Head of caudate nucleus (tissue), 42 donors: ENCODE data around the gene PHKG1.
A peak's percentile ranks its signal among the peaks of the same experiment; 100 is the strongest.
"Not testable (repeated sequence)": the region's sequence is repeated elsewhere in the genome, so short reads cannot be mapped to it uniquely, and the experiment has no call there.

Experiments used
- DNase-seq, 42 donors: peaks; one replicate each; pipeline versions ENCODE4 v3.0.0 to v3.0.0-alpha.2; 2020 to 2021; ENCODE audit warnings: mixed read lengths in 7 of 42
- intact Hi-C: fragments of 100-400 bp; cut with DNase I; formaldehyde crosslinking; loops from one replicate; pipeline ENCODE4 v1.15.0; 2022

Gene PHKG1

GRCh38 chr7:56092789-56093531 is at the start of gene PHKG1:
PHKG1 (minus strand) TSS chr7:56092952; CDS start chr7:56088941, 4,011 bp downstream.
- intact Hi-C loops = no loop called here
- DNase-seq = peak; percentile 54 to 93 (median 80)

DNA sequence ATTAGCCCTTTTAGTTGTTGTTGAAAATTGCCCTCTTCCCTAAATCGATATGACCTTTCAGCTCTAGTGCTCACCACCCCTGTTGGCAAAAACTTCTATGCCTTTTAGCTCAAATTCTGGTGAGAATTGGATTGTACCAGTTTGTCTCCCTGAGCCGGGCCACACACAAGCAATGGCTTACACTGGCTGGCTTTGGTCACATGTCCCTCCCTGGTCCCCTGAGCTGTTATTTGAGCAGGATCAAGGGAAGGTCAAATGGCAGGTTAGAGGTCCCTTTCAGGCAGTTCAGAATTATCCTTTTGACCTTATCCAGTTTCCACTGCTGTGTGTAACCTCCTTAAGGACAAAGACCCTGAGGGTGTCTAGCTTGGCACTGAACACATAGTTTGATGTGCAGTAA is 38.3 kb upstream of the PHKG1 start:
- DNase-seq, intact Hi-C loops: not testable (repeated sequence)

- intact Hi-C loops = no loop called here
- no peak for DNase-seq
Observed at GRCh38 chr7:56127241-56127975, 34.7 kb upstream of the PHKG1 start.

DNA sequence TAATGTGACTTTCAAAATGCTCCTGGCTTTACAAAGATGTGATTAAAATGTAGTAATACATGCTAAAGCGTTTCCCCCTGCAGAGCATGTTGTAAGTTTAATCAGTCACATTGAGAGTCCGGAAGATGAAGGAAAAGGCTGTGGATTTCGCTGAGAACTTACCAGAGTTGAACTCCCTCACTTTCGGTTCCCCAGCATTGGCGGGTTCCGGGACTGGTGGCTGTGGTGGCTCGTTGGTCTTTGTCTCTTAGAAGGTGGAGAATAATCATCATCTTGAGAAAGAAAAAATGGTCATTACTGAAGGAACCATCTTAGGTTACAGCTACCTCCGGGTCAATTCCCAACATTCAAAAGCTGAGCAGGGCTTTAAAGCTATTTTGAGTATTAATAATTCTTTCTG is 33.1 kb upstream of the PHKG1 start:
- intact Hi-C loops = no loop called here

GRCh38 chr7:56124981-56125380 is 32.2 kb upstream of the PHKG1 start:
- intact Hi-C loops = no loop called here
- DNase-seq = no peak

More for the DNA sequence above, 33.1 kb upstream of the PHKG1 start:
- DNase-seq = no peak

- DNase-seq = peak in 30 of 42 donors; percentile 7 to 79 (median 34)
- intact Hi-C loops = no loop called here
Observed at GRCh38 chr7:56121440-56121839, 28.7 kb upstream of the PHKG1 start.

DNA sequence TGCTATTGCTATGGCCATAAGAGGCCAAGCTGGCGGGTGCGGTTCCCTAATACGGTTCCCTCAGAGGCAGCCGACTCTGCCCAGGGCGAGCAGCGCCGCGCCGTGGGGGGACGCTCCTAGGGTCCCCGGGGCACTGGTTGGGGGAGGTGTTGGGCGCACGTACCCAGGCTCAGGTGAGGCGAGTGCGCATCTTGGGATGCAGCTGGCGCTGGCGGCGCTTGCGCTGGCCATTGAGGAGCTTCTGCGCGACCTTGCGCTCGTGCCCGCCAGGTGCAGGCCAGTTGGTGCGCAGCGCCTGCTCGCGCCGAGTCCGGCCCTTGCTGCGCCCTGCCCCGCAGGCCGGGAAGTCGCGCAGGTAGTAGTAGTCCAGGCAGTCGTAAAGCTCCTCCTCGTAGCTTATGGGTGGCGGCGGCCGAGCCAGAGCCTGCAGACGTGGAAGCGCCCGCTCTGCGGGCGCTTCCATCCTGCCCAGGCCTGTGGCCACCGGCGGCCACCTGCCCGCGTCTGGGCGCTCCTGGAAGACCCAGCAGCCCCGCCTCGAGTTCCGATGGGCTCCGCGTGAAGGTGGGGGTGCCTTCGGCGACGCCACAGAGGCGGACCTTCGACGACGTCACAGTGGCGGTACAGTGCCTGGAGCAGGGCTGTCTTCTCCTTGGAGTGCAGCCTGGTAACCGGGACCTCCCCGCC is 23.2 kb upstream of the PHKG1 start, which contains the start of gene NUPR2:
Gene NUPR2 (minus strand): TSS at position 566 of the 687 bp plus-strand sequence. CDS start 103 bp downstream, at position 463.
- intact Hi-C loops = no loop called here

GRCh38 chr7:56112244-56112643 is 19.5 kb upstream of the PHKG1 start:
- DNase-seq = peak in 1 of 42 donors; percentile 11
- intact Hi-C loops = not testable (repeated sequence)

More for the DNA sequence above, 23.2 kb upstream of the PHKG1 start, which contains the start of gene NUPR2:
- DNase-seq = peak in 9 of 42 donors; percentile 15 to 40 (median 24)

DNA sequence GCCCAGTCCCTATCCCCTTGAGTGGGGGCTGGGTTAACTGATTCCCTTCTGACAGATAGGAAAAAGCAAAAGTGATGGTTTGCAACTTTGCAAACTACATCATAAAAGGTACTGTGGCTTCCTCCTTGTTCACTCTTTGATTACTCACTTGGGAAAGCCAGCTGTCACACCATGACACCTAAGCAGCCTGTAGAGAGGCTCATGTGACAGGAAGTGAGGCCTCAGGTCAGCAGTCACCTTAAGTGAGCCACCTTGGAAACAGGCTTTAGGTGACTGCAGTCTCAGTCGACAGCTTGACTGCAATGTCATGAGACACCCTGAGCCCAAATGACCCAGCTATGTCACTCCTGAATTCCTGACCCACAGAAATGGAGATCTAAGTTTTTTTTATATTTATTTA is 17.9 kb upstream of the PHKG1 start:
- intact Hi-C loops = no loop called here
- DNase-seq = no peak

GRCh38 chr7:56107954-56108258 is 15.2 kb upstream of the PHKG1 start:
- intact Hi-C loops = no loop called here
- no peak for DNase-seq

GRCh38 chr7:56106108-56107073 is 13.6 kb upstream of the PHKG1 start, which contains the start of gene CHCHD2:
CHCHD2 (minus strand) TSS chr7:56106476; CDS start chr7:56106413, 63 bp downstream.
- peak; percentile 94 to 99 (median 98) for DNase-seq
- intact Hi-C loops = no loop called here

DNA sequence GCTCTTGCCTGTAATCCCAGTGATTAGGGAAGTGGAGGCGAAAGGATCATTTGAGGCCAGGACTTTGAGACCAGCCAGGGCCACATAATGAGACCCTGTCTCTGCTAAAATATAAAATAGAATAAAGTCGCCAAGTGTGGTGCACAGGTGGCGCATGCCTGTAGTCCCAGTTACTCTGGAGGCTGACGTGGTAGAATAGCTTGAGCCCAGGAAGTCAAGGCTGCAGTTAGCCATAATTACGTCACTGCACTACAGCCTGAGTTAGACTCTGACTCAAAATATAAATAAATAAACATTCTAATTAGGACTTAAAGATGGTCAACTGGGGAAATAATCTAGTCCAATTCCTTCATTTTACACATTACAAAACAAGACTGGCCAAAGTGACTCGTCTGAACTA is 12.8 kb upstream of the PHKG1 start:
- DNase-seq = peak in 2 of 42 donors; percentile 38 to 59
- intact Hi-C loops = no loop called here

- peak in 1 of 42 donors; percentile 2 for DNase-seq
- intact Hi-C loops = not testable (repeated sequence)
Observed at GRCh38 chr7:56104138-56104537, 11.4 kb upstream of the PHKG1 start.

GRCh38 chr7:56099653-56100052 is 6.9 kb upstream of the PHKG1 start:
- intact Hi-C loops = no loop called here
- DNase-seq = no peak

DNA sequence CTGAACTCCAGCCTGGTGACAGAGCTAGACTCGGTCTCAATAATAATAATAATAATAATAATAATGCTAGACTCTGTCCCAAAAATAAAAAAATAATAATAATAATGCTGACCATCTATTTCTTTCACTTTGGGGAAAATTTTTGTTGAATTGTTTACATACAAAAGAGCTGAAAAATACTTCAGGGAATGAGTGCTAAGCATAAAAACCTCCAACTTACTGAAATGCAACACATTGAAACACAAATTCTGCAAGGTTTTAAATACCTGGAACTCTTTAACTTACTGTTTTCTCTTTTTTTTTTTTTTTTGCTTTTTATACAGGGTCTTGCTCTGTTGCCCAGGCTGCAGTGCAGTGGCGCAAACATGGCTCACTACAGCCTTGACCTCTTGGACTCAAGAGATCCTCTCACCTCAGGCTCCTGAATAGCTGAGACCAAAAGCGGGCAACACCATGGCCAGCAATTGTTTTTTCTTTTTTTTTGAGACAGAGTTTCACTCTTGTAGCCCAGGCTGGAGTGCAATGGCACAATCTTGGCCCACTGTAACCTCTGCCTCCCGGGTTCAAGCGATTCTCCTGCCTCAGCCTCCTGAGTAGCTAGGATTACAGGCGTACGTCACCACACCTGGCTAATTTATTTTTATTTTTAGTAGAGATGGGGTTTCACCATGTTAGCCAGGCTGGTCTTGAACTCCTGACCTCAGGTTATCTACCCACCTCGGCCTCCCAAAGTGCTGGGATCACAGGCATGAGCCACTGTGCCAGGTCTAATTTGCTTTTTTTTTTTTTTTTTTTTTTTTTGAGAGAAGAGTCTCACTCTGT is 5.6 kb upstream of the PHKG1 start:
- DNase-seq, intact Hi-C loops: not testable (repeated sequence)

GRCh38 chr7:56097700-56098099 is 4.9 kb upstream of the PHKG1 start:
- DNase-seq = no peak

DNA sequence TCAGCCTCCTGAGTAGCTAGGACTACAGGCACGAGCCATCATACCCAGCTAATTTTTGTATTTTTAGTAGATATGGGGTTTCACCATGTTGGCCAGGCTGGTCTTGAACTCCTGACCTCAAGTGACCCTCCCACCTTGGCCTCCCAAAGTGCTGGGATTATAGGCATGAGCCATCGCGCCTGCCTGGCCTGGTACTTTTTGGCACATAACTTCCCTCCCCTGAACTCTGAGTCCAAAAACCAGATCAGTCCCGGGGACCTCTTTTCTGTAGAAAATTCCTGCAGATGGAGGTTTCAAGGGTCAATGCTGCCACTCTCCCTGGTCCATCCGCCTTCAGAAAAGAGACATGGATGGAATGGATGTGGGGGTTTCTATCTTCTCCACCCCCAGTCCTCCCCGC is 364 bp downstream of the PHKG1 start:
- intact Hi-C loops, DNase-seq: not testable (repeated sequence)

More at GRCh38 chr7:56097700-56098099, 4.9 kb upstream of the PHKG1 start:
- intact Hi-C loops = no loop called here

- peak in 35 of 42 donors; percentile 9 to 82 (median 51) for DNase-seq
- intact Hi-C loops = no loop called here
Observed at GRCh38 chr7:56091591-56091990, 1.2 kb downstream of the PHKG1 start.
